RWPE1 (cell line): Measurements from ENCODE around the gene OLIG2.

Source experiments
- CTCF ChIA-PET: fragments of 350-600 bp; sonication (Branson Sonifier 250); formaldehyde crosslinking; extraction: SDS; loops from one replicate; lab custom pipeline; 2021; lab: Yijun Ruan, JAX
- POLR2A ChIA-PET: fragments of 400-600 bp; formaldehyde crosslinking; extraction: SDS; loops from one replicate; lab custom pipeline; 2020; ENCODE audit warnings: antibody characterized with exemption; ENCODE audit not compliant: low non-redundant PET; lab: Yijun Ruan, JAX
- DNase-seq: peaks from one replicate; pipeline ENCODE4 v3.0.0; 2012; ENCODE audit warnings: low spot score
- H3K27ac ChIP-seq: fragments of 450-650 bp; 2 replicates; pipeline ENCODE4 v1.5.1; 2017
- TF ChIP-seq, protein P1 (sequence below): fragments of 450-650 bp; conservative IDR thresholded peaks from 2 replicates; pipeline ENCODE4 v1.5.1; 2017; ENCODE audit warnings: low read depth, mild to moderate bottlenecking

Gene OLIG2

DNA sequence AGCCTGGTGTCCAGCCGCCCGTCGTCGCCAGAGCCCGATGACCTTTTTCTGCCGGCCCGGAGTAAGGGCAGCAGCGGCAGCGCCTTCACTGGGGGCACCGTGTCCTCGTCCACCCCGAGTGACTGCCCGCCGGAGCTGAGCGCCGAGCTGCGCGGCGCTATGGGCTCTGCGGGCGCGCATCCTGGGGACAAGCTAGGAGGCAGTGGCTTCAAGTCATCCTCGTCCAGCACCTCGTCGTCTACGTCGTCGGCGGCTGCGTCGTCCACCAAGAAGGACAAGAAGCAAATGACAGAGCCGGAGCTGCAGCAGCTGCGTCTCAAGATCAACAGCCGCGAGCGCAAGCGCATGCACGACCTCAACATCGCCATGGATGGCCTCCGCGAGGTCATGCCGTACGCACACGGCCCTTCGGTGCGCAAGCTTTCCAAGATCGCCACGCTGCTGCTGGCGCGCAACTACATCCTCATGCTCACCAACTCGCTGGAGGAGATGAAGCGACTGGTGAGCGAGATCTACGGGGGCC, 1.2 kb downstream of the OLIG2 start:
- TF ChIP-seq, protein P1, sequence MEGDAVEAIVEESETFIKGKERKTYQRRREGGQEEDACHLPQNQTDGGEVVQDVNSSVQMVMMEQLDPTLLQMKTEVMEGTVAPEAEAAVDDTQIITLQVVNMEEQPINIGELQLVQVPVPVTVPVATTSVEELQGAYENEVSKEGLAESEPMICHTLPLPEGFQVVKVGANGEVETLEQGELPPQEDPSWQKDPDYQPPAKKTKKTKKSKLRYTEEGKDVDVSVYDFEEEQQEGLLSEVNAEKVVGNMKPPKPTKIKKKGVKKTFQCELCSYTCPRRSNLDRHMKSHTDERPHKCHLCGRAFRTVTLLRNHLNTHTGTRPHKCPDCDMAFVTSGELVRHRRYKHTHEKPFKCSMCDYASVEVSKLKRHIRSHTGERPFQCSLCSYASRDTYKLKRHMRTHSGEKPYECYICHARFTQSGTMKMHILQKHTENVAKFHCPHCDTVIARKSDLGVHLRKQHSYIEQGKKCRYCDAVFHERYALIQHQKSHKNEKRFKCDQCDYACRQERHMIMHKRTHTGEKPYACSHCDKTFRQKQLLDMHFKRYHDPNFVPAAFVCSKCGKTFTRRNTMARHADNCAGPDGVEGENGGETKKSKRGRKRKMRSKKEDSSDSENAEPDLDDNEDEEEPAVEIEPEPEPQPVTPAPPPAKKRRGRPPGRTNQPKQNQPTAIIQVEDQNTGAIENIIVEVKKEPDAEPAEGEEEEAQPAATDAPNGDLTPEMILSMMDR = no peak
- POLR2A ChIA-PET = no interaction called here
- no peak for DNase-seq
- CTCF ChIA-PET = no interaction called here
- no peak overlapping the region for H3K27ac ChIP-seq

DNA sequence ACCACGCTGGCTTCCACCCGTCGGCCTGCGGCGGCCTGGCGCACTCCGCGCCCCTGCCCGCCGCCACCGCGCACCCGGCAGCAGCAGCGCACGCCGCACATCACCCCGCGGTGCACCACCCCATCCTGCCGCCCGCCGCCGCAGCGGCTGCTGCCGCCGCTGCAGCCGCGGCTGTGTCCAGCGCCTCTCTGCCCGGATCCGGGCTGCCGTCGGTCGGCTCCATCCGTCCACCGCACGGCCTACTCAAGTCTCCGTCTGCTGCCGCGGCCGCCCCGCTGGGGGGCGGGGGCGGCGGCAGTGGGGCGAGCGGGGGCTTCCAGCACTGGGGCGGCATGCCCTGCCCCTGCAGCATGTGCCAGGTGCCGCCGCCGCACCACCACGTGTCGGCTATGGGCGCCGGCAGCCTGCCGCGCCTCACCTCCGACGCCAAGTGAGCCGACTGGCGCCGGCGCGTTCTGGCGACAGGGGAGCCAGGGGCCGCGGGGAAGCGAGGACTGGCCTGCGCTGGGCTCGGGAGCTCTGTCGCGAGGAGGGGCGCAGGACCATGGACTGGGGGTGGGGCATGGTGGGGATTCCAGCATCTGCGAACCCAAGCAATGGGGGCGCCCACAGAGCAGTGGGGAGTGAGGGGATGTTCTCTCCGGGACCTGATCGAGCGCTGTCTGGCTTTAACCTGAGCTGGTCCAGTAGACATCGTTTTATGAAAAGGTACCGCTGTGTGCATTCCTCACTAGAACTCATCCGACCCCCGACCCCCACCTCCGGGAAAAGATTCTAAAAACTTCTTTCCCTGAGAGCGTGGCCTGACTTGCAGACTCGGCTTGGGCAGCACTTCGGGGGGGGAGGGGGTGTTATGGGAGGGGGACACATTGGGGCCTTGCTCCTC, 1.9 kb downstream of the OLIG2 start:
- TF ChIP-seq, protein P1 = no peak
- POLR2A ChIA-PET = no interaction called here
- DNase-seq = no peak
- CTCF ChIA-PET = interaction anchor here (0.6 kb wide), 1 partner anchor 418 kb away, joined by 3 read pairs; no protein-coding TSS in a partner anchor
- no peak overlapping the region for H3K27ac ChIP-seq

DNA sequence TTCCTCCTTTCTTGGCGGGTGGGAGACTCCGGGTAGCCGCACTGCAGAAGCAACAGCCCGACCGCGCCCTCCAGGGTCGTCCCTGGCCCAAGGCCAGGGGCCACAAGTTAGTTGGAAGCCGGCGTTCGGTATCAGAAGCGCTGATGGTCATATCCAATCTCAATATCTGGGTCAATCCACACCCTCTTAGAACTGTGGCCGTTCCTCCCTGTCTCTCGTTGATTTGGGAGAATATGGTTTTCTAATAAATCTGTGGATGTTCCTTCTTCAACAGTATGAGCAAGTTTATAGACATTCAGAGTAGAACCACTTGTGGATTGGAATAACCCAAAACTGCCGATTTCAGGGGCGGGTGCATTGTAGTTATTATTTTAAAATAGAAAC, 2.5 kb downstream of the OLIG2 start:
- ChIA-PET POLR2A (no interaction called here), CTCF (no interaction called here)
- no peak for DNase-seq
- H3K27ac ChIP-seq = no peak overlapping the region
- TF ChIP-seq, protein P1 = no peak

DNA sequence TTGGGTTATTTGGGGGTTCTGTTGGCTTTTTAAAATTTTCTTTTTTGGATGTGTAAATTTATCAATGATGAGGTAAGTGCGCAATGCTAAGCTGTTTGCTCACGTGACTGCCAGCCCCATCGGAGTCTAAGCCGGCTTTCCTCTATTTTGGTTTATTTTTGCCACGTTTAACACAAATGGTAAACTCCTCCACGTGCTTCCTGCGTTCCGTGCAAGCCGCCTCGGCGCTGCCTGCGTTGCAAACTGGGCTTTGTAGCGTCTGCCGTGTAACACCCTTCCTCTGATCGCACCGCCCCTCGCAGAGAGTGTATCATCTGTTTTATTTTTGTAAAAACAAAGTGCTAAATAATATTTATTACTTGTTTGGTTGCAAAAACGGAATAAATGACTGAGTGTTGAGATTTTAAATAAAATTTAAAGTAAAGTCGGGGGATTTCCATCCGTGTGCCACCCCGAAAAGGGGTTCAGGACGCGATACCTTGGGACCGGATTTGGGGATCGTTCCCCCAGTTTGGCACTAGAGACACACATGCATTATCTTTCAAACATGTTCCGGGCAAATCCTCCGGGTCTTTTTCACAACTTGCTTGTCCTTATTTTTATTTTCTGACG, 3.1 kb downstream of the OLIG2 start:
- DNase-seq = no peak
- POLR2A ChIA-PET = no interaction called here

DNA sequence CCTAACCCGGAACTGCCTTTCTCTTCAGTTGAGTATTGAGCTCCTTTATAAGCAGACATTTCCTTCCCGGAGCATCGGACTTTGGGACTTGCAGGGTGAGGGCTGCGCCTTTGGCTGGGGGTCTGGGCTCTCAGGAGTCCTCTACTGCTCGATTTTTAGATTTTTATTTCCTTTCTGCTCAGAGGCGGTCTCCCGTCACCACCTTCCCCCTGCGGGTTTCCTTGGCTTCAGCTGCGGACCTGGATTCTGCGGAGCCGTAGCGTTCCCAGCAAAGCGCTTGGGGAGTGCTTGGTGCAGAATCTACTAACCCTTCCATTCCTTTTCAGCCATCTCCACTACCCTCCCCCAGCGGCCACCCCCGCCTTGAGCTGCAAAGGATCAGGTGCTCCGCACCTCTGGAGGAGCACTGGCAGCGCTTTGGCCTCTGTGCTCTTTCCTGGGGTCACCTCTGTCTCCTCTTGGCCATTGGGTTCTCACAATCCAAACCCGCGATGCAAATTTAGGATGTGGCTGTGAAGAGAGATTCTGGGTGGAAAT, 3.7 kb downstream of the OLIG2 start:
- CTCF ChIA-PET = no interaction called here
- TF ChIP-seq, protein P1 = no peak
- H3K27ac ChIP-seq = no peak overlapping the region
- DNase-seq = no peak
- POLR2A ChIA-PET = no interaction called here

More for the DNA sequence above, 3.1 kb downstream of the OLIG2 start:
- TF ChIP-seq, protein P1 = no peak
- CTCF ChIA-PET = no interaction called here
- H3K27ac ChIP-seq = no peak overlapping the region

DNA sequence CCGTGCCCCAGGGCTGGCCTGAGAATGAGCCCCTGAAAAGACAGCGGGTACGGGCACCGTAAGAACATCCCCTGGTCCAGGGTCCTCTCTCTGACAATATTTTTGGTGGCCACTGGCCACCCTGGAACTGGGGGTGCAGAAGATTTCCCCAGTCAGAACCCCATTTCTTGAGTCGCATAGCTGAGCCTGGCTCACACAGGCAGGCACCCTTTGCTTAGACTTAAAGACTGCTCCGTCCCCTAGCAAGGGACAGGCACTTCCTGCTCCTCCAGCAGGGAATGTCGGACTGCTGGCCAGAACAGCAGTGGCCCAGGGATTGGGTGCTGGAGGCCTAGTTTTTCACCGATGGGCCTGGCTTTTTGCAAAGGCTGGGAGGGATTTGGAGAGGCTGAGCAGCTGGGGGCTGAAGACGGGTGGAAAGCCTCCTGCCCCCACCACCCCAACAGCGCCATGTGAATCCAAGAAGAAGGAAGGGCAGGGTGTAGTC, 4.3 kb downstream of the OLIG2 start:
- POLR2A ChIA-PET = no interaction called here

More for the DNA sequence above, 4.3 kb downstream of the OLIG2 start:
- no peak overlapping the region for H3K27ac ChIP-seq
- TF ChIP-seq, protein P1 = no peak
- no peak for DNase-seq
- CTCF ChIA-PET = no interaction called here
